Subcutaneous abdominal adipose tissue (tissue), 5 donors: Measurements from ENCODE around the gene MRPL55.

ENCODE experiments used
- H3K27ac ChIP-seq: one replicate; pipeline ENCODE4 v1.7.0; 2013; ENCODE audit warnings: low read depth, mild to moderate bottlenecking, inconsistent platforms, low read length, moderate library complexity
- H3K27me3 ChIP-seq, 5 donors: one replicate each; pipeline ENCODE4 v1.7.0; 2013; ENCODE audit warnings: low read length in 5 of 5, inconsistent platforms in 1 of 5; ENCODE audit not compliant: control insufficient read depth in 5 of 5, insufficient read depth in 4 of 5
- H3K36me3 ChIP-seq, 5 donors: one replicate each; pipeline ENCODE4 v1.7.0; 2013; ENCODE audit warnings: low read length in 5 of 5; ENCODE audit not compliant: control insufficient read depth in 5 of 5, insufficient read depth in 5 of 5
- H3K4me1 ChIP-seq, 5 donors: one replicate each; pipeline ENCODE4 v1.7.0; 2013; ENCODE audit warnings: low read length in 5 of 5, mild to moderate bottlenecking in 3 of 5, moderate library complexity in 1 of 5; ENCODE audit not compliant: control insufficient read depth in 5 of 5, insufficient read depth in 5 of 5
- H3K4me3 ChIP-seq, 5 donors: one replicate each; pipeline ENCODE4 v1.7.0; 2013; ENCODE audit warnings: low read length in 5 of 5, low read depth in 1 of 5
- H3K9ac ChIP-seq, 5 donors: one replicate each; pipeline ENCODE4 v1.7.0; 2013; ENCODE audit warnings: low read length in 5 of 5, mild to moderate bottlenecking in 4 of 5, moderate library complexity in 3 of 5
- H3K9me3 ChIP-seq, 5 donors: one replicate each; pipeline ENCODE4 v1.7.0; 2013; ENCODE audit warnings: low read length in 5 of 5; ENCODE audit not compliant: control insufficient read depth in 5 of 5
- donor health status: healthy.
- donor health status: healthy.
- donor health status: healthy.
- donor health status: healthy.
- donor health status: healthy.

The MRPL55 gene

GRCh38 chr1:228081578-228082213 is 27.4 kb downstream of the MRPL55 start:
- H3K27ac ChIP-seq: peak overlapping the region; percentile 97
- H3K9me3 ChIP-seq: no peaks in the 10 kb centered on the region

GRCh38 chr1:228081144-228081543 is 28.0 kb downstream of the MRPL55 start:
- peak overlapping the region in 4 of 5 donors; percentile 65 to 88 (median 76) for H3K9ac ChIP-seq

More at GRCh38 chr1:228081578-228082213, 27.4 kb downstream of the MRPL55 start:
- Histone ChIP-seq H3K36me3 (no peaks in the 10 kb centered on the region), H3K9ac (peak overlapping the region in 4 of 5 donors; percentile 78 to 98 (median 84)), H3K27me3 (no peaks in the 10 kb centered on the region), H3K4me1 (peaks cover 22 to 54% (median 46%) of the 10 kb centered on the region in 5 donors), H3K4me3 (peak overlapping the region; percentile 80 to 100 (median 91))

GRCh38 chr1:228079601-228080263 is 29.4 kb downstream of the MRPL55 start:
- no peak overlapping the region for H3K4me3 ChIP-seq
- no peak overlapping the region for H3K9ac ChIP-seq
- H3K27ac ChIP-seq: no peak overlapping the region
- H3K9me3 ChIP-seq: no peaks in the 10 kb centered on the region
- H3K4me1 ChIP-seq: peaks cover 10 to 37% (median 26%) of the 10 kb centered on the region in 5 donors
- no peaks in the 10 kb centered on the region for H3K27me3 ChIP-seq
- no peaks in the 10 kb centered on the region for H3K36me3 ChIP-seq

More at GRCh38 chr1:228081144-228081543, 28.0 kb downstream of the MRPL55 start:
- no peak overlapping the region for H3K27ac ChIP-seq
- no peaks in the 10 kb centered on the region for H3K9me3 ChIP-seq
- no peaks in the 10 kb centered on the region for H3K27me3 ChIP-seq
- H3K4me3 ChIP-seq: peak overlapping the region; percentile 31 to 100 (median 91)
- H3K4me1 ChIP-seq: peaks cover 22 to 48% (median 40%) of the 10 kb centered on the region in 5 donors
- no peaks in the 10 kb centered on the region for H3K36me3 ChIP-seq

DNA sequence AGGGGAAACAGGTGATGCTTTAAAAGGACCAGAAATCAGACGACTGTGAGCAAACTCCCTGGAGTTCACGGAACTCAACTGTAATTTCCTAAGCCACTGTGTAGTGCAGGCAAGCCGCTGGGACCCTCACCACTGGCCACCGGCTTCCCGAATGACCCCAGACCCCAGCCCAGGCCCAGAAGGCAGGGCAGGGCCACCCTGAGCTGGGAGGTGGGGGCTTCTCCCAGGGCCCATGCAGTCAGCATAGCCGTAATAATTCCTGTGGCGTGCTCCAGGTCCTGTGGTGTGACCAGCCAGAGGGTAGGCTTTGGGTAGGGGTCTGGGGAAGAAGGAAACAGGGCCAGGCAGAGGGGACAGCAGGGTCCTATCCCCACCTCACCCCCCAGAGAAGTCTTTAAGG is 30.1 kb downstream of the MRPL55 start:
- no peaks in the 10 kb centered on the region for H3K9me3 ChIP-seq
- H3K9ac ChIP-seq: peak overlapping the region in 1 of 5 donors; percentile 25
- H3K36me3 ChIP-seq: no peaks in the 10 kb centered on the region
- no peak overlapping the region for H3K27ac ChIP-seq
- peaks cover 7 to 30% (median 19%) of the 10 kb centered on the region in 5 donors for H3K4me1 ChIP-seq
- peaks cover 0 to 2% (median 0%) of the 10 kb centered on the region in 5 donors for H3K27me3 ChIP-seq
- H3K4me3 ChIP-seq: no peak overlapping the region

DNA sequence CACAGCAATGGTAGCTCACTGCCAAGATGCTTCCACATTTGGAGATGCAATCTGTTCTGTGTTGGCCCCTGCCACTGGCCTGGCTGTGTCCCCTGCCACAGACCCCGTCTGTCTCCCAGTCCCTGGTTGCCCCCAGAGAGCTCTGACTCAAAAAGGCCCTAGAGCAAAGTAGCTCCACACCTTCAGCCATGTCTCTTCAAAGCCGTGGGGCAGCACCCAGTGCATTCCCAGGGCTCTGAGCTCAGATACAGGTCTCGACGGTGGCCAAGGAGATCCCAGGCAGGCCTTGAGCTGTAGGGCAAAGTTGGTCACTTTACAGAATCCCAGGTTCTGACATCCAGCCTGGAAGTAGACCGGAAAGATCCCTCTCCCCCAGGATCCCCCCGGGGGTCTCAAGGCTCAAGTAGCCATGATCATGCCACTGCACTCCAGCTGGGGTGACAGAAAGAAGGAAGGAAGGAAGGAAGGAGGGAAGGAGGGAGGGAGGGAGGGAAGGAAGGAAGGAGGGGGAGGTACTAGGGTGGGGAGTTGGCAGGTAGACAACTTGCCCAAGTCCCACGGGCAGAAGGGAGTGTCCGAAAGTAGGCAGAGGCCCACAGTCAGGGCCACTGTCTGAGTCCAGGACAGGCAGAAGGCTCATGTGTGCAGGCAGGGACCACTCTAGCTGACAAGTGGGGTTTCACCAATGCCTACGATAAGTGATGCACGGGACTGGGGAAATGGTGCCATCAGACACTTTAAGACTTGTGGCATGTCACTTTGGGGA is 31.4 kb downstream of the MRPL55 start:
- H3K36me3 ChIP-seq: no peaks in the 10 kb centered on the region
- H3K9ac ChIP-seq: peak overlapping the region in 1 of 5 donors; percentile 35
- H3K27me3 ChIP-seq: peaks cover 0 to 8% (median 0%) of the 10 kb centered on the region in 5 donors
- H3K4me1 ChIP-seq: peaks cover 7 to 21% (median 12%) of the 10 kb centered on the region in 5 donors
- H3K4me3 ChIP-seq: no peak overlapping the region
- no peaks in the 10 kb centered on the region for H3K9me3 ChIP-seq
- H3K27ac ChIP-seq: no peak overlapping the region

GRCh38 chr1:228076796-228077430 is 32.2 kb downstream of the MRPL55 start:
- peaks cover 7 to 18% (median 12%) of the 10 kb centered on the region in 5 donors for H3K4me1 ChIP-seq
- H3K4me3 ChIP-seq: no peak overlapping the region
- H3K36me3 ChIP-seq: no peaks in the 10 kb centered on the region
- no peak overlapping the region for H3K27ac ChIP-seq
- H3K9ac ChIP-seq: no peak overlapping the region
- H3K27me3 ChIP-seq: peaks cover 0 to 15% (median 3%) of the 10 kb centered on the region in 5 donors
- H3K9me3 ChIP-seq: no peaks in the 10 kb centered on the region

GRCh38 chr1:228075801-228076271 is 33.3 kb downstream of the MRPL55 start:
- H3K4me1 ChIP-seq: peaks cover 0 to 8% (median 2%) of the 10 kb centered on the region in 5 donors
- H3K36me3 ChIP-seq: no peaks in the 10 kb centered on the region
- no peak overlapping the region for H3K4me3 ChIP-seq
- H3K9me3 ChIP-seq: no peaks in the 10 kb centered on the region
- no peak overlapping the region for H3K9ac ChIP-seq
- H3K27ac ChIP-seq: no peak overlapping the region
- peaks cover under 1 to 21% (median 5%) of the 10 kb centered on the region in 5 donors for H3K27me3 ChIP-seq

- Histone ChIP-seq H3K4me3 (no peak overlapping the region), H3K4me1 (peaks cover 0 to 7% (median 2%) of the 10 kb centered on the region in 5 donors), H3K36me3 (no peaks in the 10 kb centered on the region), H3K9ac (no peak overlapping the region), H3K9me3 (no peaks in the 10 kb centered on the region), H3K27me3 (peaks cover 3 to 28% (median 7%) of the 10 kb centered on the region in 5 donors), H3K27ac (no peak overlapping the region)
These were observed 34.0 kb downstream of the MRPL55 start for GRCh38 chr1:228074954-228075730.
